ENCODE measurements around the gene COX17.

Gene COX17

DNA sequence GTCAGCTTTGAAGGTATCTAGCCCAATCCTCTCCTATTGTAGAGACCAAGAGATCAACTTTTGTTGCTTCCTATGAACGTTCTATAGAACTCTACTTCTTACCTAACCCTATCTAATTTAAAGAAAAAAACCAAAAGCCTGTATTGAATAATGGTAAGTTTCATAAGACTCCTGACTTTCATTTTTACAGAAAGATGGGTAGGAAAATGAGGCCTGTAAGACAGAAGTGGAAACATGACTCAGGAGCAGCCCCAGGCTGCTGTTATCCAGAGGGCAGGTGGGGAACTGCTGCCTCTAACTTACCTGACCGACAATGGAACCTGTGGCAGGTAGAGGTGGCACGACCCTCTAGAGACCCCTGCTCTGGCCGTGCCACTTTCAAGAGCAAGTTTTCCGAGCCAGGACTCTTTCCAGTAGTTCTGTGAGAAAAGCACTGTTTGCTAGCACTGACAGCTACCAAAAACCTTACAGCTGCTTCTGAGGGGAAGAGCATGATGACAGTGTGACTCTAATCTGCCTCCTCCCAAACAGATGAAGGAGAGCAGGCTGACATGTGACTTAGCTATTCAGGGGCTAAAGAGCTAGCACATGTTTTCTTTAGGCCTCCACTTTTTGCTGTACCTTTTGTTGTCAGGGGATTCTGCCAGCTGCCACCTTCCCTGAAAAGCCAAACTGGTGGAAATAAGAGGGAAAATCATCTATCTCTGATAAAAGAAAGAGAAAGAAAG, 34.3 kb downstream of the COX17 start:
- DNase-seq: no peak

DNA sequence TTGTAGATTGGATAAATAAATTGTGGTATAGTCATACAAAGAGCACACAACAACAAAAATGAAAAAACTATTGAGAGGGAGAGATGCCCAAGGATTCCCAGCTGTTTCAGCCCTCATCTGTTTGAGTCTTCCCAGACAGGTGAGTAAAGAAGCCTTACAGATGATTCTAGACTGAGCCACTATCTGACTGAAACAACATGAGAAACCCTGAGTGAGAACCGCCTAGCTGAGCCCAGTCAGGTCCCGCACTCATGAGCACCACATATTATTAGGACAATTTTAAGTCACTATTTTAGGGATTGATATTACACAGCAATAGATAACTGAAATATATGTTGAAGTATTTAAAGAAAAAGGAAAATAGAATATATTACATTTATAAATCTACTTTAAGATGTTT, 35.8 kb downstream of the COX17 start:
- no peak for DNase-seq

DNA sequence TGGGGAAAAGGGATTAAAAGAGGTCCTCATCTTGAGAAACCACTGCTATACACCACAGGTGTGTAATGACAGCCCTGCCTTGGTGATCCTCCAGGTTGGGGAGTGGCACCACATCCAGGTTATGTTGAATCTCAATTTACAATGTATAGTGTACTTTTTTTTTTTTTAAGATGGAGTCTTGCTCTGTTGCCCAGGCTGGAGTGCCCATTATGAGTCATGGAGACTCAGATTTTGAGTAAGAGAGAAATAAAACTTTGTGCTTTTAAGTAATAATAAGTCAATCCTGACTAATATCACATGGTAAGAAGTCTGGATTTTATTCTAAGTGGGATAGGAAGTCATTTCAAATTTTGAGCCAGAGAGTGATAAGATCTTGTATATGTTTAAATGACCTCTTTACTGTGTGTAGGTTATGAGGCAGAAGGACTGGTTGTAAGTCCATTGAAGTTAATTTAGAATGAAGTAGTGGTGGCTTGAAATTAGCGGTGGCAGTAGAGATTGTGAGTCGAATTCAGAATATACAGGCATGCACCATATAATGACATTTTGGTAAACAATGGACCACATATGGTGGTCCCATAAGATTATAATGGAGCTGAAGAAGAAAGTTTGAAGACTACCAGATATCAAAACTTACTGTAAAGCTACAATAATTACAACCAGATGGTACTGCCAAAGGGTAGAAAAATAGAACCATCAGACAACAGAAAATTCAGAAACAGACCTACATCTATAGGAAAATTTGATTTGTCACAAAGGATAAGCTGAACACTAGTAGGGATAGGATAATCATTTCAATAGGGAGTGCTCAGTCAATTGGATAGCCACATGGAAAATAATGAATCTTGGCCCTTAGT, 37.5 kb downstream of the COX17 start:
- no peak for DNase-seq

DNA sequence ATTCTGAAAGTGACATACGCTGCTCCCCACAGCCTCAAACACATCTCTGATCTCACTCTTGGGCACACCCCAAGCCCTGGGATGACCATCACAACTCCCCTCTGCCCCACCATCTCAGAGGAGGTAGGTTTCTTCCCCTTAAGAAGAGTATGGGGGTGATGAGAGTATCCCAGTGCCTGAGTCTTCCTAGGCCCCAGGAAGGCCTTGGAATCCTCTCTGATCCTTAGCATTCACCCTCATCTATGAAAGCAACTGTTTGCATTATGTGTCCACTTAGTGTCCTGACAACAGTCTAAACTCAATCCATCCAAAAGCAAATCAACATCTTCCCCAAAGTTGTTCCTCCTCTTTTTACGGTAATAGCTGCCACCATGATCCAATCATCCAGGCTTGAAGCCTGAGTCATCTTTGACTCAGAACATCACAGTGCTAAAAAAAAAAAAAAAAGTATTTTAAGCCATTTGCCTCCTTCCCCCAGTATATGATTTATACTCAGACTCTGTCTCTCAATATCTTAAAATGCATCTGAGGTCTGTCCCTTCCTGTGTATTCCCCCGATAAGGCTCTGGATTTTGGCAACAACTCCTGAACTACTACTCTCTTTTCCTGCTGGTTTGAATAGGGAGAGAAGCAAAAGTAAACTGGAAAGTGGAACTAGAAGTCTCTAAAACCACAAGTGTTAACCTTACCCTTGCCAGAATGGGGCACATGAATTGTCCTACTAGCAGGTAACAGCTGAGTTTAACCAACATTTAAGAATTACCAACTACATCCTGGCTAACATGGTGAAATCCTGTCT, 39.3 kb downstream of the COX17 start:
- no peak for DNase-seq

DNA sequence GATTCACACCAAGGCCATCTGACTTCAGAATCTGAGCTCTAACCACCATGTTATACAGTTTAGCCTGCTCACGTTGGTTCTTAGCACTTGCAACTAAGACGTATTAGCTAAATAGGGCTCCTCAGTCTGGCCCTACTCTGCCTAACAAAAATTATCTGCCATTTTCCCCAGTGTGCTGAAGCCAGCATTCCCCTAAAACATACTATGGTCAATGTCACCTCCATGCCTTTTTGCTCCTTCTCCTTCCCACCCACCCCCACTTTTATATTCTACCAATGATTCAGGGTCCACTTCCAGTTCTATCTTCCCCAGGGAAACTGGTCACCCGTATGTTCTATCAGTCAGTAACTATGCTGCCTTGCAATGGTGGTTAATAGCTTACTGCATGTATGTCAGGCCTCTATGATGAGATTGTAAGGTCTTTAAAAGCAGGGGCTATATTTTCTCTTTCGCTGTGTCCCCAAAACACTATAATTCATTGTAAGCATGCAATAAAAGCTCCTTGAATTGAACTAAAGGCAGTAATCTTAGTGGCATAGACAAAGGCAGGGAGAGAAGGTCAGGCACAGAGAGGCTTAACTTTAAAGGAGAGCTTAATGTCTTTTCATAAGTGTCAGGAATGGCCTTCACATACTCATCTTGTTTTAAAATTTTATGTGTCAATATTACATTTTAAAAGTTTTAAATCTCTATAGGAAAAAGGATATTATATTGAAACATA, 40.2 kb downstream of the COX17 start:
- no peak for DNase-seq

DNA sequence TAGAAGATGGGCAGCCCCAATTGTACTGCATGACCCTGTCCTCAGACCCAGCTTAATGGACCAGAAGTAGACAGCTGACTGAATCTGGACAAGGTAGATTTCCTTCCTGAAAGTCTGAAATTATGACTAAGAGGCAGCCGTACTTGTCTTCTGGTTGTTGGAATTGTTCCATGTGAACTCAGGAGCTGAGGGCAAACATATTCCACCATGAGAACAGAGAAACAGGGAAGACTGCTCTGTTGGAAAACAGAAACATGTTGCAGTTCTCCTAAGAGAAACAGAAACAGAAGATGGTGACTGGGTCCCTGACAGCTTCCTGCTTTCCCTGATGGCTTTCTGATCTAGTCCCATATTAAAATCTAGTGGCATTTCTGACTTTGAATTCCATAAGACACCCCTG, 41.0 kb downstream of the COX17 start:
- DNase-seq: no peak

DNA sequence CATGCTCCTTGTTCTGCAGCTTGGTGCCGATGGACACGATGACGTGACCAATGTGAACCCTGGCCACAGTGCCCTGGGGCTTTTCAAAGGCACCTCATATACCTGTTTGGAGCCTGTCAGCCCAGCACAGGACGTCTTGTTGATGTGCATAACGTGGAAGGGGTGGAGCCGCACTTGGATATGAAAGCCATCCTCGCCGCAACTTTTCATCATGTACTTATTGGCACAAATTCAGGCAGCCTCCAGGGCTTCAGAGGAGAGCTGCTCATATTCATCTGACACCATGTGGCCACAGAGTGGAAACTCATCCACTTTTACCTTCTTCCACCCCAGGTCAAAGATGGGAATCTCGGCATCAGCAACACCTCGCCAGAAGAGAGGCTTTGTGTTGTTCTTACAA, 41.5 kb downstream of the COX17 start:
- DNase-seq: no peak

DNA sequence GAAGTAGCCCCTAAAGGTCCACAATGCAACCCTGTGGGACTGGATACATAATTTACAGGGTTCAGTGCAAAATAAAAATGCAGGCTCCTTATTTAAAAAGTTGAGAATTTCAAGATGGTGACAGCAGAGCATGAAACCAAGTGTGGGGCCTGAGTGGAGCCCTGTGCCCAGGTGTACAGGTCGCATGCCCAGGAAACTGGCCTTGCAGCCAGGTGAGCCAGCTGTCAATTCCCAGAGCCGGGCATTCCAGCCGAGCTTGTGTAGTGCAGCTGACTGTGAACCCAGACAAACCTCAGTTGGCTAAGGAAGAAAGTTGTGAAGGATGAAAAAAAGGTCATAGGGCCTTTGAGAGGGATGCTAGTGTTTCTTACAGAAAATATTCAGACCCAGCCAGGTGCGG, 44.4 kb downstream of the COX17 start:
- no peak for DNase-seq

DNA sequence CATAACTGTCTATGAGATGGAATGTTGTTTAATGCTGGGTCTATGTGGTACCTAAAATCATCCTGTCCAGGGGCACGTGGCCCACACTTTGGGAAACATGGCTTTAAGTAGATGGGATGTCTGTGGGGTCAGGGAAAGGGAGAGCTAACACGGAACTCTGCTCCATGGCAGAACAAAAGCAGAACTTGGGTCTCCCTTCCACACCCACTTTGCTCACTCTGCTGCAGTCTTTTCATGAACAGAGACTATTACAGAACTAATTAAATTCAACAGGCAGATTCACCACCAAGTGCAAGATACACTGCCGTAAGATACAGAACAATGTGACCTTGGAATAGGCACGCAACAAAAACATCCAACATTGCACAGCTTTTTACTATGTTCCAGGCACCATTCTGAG, 45.0 kb downstream of the COX17 start:
- no peak for DNase-seq

DNA sequence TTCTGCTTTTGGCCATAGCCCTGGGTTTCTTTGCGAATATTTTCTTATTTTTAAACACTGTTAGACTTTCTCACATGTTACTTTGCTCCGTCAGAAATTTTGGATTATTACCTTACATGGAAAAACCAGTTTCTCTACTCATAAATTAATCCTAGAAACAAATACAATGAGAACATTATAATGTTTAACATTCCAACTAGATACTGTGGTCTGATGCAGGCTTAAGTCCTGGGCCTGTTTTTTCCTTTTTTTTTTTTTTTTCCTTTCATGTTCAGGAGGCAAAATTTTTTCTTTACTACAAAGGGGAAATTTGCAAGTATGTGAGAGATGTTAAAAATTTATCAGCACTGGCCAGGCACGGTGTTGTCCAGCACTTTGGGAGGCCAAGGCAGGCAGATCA, 45.7 kb downstream of the COX17 start:
- DNase-seq: no peak

DNA sequence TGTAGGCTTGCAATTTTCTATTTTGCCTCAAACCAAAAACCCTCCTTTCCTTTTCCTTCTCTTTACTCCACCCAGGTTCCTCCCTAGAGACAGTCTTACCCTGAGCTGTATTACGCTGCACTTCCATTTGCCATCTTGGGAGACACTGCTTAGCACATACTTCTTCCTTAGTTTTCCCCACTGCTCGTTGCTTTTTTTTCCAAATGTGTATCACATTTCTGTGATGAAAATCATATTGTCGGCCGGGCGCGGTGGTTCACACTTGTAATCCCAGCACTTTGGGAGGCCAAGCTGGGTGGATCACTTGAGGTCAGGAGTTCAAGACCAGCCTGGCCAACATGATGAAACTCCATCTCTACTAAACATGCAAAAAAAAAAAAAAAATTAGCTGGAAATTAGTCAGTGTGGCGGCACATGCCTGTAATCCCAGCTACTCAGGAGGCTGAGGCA, 46.3 kb downstream of the COX17 start:
- DNase-seq: no peak

DNA sequence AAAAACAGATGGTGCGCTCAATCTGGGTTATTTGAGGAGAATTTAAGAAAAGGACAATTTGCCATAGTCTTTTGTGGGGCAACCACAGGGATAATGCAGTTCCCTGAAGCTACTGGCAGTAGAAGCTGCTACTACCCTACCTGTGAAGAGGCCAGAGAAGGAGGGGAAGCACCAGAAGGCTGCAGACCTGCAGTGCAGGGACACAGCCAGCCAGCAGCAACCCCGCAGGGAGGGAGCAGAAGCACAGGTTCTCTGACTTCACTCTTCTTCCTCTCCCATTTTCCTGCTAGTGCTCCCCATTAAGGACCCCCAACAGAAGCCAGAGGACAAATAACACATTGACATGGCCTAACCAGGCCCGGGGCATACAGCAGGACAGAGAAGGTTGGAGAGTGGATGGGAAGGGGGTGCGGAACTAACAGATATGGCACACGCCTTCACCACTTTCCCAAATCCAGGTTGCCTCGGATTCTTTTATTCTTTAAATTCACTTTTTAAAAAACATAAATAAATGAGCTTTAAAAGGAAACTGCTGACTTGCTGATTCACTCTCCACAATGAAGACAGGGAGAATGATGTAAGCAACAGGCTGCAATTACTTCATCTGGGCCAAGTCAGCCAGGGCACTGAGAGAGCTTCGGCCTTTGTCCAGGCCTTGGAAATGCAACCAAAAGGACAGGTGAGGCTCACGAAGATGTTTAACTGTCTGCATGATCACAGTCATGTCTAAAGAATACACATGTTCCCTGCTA, 46.9 kb downstream of the COX17 start:
- no peak for DNase-seq

DNA sequence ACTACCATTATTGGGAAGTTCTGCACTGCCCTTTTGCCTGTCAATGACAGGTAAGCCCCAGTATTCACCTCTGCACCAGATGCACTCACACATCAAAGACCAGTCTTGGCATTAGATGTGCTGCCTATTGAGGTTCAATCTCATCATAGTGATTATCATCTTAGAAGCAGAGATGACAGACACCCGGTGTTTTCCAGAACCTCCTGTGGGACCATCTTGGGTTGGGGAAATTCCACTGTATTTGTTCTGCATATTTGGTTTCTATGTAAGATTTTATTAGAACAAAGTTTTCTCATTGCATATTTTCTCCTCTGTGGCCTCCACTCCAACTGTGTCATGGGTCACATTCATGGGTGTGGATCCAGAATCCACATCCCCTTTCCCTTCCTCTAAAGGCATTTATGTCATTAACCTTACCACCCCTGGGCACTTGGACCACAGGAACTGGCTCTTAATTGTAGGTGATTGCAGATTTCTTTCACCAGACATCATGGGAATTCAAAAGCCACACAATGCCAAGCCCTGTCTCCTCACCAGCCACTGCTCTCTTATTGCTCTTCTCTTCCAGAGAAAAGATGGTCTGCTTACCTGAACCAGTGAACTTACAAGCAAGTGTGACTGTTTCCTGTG, 48.3 kb downstream of the COX17 start:
- DNase-seq: no peak

DNA sequence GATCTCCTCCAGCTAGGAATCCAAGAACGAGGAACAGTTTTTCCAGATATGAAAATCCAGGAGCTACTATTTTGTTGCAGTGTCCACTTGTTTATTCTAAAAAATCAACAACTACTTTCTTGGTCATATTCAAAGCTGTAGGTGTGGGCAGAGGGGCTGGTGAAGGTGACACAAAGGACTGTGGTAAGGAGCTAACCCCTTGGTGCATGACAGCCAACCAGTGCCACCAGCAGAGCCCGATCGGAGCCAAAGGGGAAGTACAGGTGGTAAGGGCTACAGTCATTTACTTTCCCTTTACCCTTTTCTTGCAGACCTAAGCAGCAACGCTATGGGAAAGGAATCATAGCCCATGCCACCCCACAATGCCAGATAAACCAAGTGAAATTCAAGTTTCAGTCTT, 48.8 kb downstream of the COX17 start:
- DNase-seq: no peak

DNA sequence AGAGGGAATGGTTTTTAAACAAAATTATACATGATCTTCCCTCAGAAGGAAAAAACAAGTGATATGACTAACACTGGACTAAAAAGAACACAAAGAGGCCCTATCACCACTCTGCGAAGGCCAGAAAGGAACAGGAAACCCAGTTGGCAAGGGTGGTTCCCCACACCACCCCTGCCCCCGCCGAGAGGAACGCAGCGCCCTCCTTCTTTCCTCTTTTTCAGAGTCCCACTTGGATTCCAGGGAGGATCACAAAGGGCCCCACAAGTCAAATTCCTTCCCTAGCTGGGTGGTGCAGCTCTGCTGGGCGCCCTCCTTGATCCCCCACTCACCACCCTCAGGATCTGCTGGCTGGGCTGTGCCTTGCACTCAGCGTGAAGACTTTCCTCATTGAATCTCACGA, 49.7 kb downstream of the COX17 start:
- DNase-seq: no peak

DNA sequence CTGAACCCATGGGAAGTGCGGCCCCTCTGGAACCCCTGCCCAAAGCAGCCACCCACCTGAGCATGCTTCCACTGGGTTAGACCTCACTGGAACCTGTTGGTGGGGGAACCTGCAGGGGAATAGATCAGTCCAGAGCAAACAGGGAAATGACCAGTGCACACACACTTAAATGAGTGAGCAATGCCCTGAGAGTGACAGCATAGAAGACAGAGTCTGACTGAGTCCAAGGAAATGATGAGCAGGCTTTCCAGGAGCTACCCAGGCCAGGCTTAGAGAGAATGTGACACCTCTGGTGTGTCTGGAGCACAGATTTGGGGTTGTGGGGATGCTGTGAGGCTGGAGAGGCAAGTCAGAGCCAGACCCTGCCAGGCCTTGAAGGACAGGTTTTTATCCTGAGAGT, 51.0 kb downstream of the COX17 start:
- no peak for DNase-seq

DNA sequence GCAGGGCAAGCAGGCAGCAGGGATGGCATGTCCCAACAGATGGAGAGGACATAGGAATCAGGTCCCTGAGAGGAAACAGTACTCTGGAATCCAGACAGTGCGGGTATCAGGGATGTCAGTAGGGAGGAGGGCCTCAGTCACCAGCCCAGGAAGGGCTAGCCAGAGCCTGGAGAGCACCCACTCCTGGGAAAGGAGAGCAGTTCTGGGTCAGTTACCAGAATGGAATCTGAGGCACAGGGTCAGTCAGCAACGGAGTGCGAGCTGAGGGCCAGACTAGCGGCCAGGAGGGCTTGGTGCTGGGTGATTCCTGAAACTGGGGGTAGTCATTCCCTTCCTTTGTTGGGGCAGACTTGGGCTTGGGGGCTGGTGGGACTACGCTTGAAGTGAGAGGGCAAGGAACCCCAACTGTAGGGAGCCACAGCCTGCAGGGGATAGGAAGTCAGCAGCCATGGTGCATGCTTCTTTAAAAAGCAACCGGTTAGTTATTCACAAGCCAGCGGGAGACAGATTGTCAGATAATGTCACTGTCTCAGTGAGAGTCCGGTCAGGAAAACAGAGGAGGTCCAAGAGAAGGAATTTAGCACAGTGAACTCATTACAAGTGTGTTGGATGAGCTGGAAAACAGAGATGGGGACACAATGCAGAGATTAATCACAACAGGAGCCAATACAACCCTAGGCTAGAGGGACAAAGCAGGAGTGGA, 51.6 kb downstream of the COX17 start:
- no peak for DNase-seq

DNA sequence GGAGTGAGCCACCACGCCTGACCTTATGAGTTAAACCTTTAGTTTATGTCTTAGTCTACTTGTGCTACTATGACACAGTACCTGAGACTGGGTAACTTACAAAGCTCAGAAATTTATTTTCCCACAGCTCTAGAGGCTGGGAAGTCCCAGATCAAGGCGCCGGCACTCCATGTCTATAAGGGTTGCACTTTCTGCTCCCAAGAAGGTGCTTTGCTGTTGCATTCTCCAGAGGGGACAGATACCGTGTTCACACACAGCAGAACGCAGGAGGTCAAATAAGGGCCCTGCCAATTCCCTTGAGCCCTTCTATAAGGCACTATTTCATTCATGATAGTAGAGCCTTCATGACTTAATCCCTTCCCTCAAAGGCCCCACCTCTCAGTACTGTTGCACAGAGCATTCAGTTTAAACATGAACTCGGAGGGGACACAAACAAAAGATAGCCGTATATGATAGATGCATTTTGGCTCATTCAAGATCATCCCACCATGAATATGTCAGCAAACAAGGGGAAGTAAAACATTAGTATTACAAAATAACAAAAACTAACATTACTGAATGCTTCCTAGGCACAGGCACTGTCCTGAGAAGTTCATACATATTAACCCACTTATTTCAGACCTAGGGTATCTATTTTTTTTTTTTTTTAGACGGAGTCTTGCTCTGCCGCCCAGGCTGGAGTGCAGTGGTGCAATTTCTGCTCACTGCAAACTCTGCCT, 53.0 kb downstream of the COX17 start:
- DNase-seq: no peak

DNA sequence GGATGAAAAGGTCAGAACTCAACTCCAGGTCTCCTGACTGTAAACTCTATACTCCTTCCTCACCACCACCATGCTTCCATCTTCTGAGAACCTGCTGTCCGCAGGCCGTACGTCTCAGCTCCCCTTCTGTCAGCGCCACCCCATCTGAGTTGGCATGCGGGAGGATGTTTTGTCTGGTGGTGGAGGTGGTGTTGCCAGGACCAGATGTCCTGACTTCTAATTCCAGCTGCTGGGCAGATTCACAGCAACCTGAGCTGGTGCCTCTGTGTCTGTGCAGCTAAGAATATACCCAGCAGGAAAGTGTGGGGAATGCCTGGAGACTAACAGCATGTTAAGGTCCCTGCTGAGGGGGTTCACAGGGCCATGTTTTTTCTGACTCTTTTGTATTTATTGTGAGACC, 56.3 kb downstream of the COX17 start:
- no peak for DNase-seq
